Activated T-cell treated with anti-CD3 and anti-CD28 coated beads, Interleukin-2, amount 50 U/mL, for 48 hours (primary cell): Measurements from ENCODE around the gene C19orf44.
A peak's percentile ranks its signal among the peaks of the same experiment; 100 is the strongest.
"Not testable (repeated sequence)": the region's sequence is repeated elsewhere in the genome, so short reads cannot be mapped to it uniquely, and the experiment has no call there.

Experiments used
- DNase-seq, 2 experiments: peaks; one replicate each; pipeline ENCODE4 v3.0.0-alpha.2; 2020

C19orf44 gene

GRCh38 chr19:16541526-16542044 lies 45.4 kb downstream of the C19orf44 start:
- no peak for DNase-seq

GRCh38 chr19:16542045-16542909 lies 46.1 kb downstream of the C19orf44 start, which contains the start of gene CHERP:
Gene CHERP, minus strand, starts transcription at chr19:16542437. Its CDS starts 59 bp downstream, at chr19:16542378.
- DNase-seq: peak; percentile 95 to 96

GRCh38 chr19:16542910-16543472 lies 46.8 kb downstream of the C19orf44 start:
- DNase-seq: no peak

GRCh38 chr19:16543734-16544133 lies 47.5 kb downstream of the C19orf44 start:
- not testable (repeated sequence) for DNase-seq

- DNase-seq: no peak
Measured at GRCh38 chr19:16544473-16545231, 48.5 kb downstream of the C19orf44 start.

GRCh38 chr19:16548956-16549355 lies 52.8 kb downstream of the C19orf44 start:
- DNase-seq: no peak

- not testable (repeated sequence) for DNase-seq
Measured at GRCh38 chr19:16551902-16552301, 55.7 kb downstream of the C19orf44 start.

- no peak for DNase-seq
Measured at GRCh38 chr19:16554776-16555175, 58.6 kb downstream of the C19orf44 start.

- no peak for DNase-seq
Measured at GRCh38 chr19:16559780-16560276, 63.6 kb downstream of the C19orf44 start.

- no peak for DNase-seq
Measured at GRCh38 chr19:16561382-16561781, 65.2 kb downstream of the C19orf44 start.

- DNase-seq: no peak
Measured at GRCh38 chr19:16562608-16563025, 66.4 kb downstream of the C19orf44 start.

GRCh38 chr19:16564842-16565241 lies 68.6 kb downstream of the C19orf44 start:
- no peak for DNase-seq

- peak; percentile 65 to 70 for DNase-seq
Measured at GRCh38 chr19:16566161-16566560, 70.0 kb downstream of the C19orf44 start.

- no peak for DNase-seq
Measured at GRCh38 chr19:16566702-16567101, 70.5 kb downstream of the C19orf44 start.

GRCh38 chr19:16569609-16570320 lies 73.6 kb downstream of the C19orf44 start:
- DNase-seq: no peak
